WTC11 (cell line): Measurements from ENCODE around the gene DENND4A. TPM values are rescaled to one million over a fixed set of nuclear protein-coding genes. Genes with fewer than 3 reads are reported as not detected.

Experiments used
- ATAC-seq: fragments of 200-7000 bp; cut with Tn5 transposase; 2 replicates; pipeline ENCODE4 v1.10.0; 2021; ENCODE audit warnings: mild to moderate bottlenecking, moderate library complexity
- CTCF ChIA-PET: fragments of 300-600 bp; sonication (Branson Sonifier 250); formaldehyde crosslinking; loops from one replicate; lab custom pipeline; 2021; ENCODE audit warnings: antibody characterized with exemption; lab: Charles Lee
- POLR2A ChIA-PET: fragments of 350-600 bp; sonication (Branson Sonifier 250); formaldehyde crosslinking; loops from one replicate; lab custom pipeline; 2021; ENCODE audit warnings: antibody characterized with exemption; lab: Charles Lee
- DNase-seq: peaks from one replicate; pipeline ENCODE4 v3.0.0; 2021; ENCODE audit warnings: low spot score
- H3K27ac Mint-ChIP-seq: 2 replicates; pipeline ENCODE4 v1.8.0; 2021; ENCODE audit warnings: mixed read lengths
- H3K27me3 Mint-ChIP-seq: 2 replicates; pipeline ENCODE4 v1.8.0; 2021; ENCODE audit warnings: low read depth, mild to moderate bottlenecking, moderate library complexity, mixed read lengths
- H3K36me3 Mint-ChIP-seq: 2 replicates; pipeline ENCODE4 v1.8.0; 2021; ENCODE audit warnings: mixed read lengths
- H3K4me1 Mint-ChIP-seq: 2 replicates; pipeline ENCODE4 v1.8.0; 2022; ENCODE audit warnings: mixed read lengths
- H3K4me3 Mint-ChIP-seq: 2 replicates; pipeline ENCODE4 v1.8.0; 2021; ENCODE audit warnings: mild to moderate bottlenecking, moderate library complexity, mixed read lengths
- H3K9me3 Mint-ChIP-seq: 2 replicates; pipeline ENCODE4 v1.8.0; 2021; ENCODE audit warnings: mixed read lengths
- CREM ChIP-seq: sonication (generic); formaldehyde crosslinking; IDR thresholded peaks from 2 replicates; pipeline ENCODE4 v1.8.1; 2022; ENCODE audit warnings: mild to moderate bottlenecking, missing genetic modification reagents, moderate library complexity
- CTCF ChIP-seq: fragments of 200-600 bp; IDR thresholded peaks from 2 replicates; pipeline ENCODE4 v1.8.0; 2022; ENCODE audit warnings: antibody characterized with exemption
- ETV6 ChIP-seq: sonication (generic); formaldehyde crosslinking; IDR thresholded peaks from 2 replicates; pipeline ENCODE4 v1.8.1; 2022; ENCODE audit warnings: mild to moderate bottlenecking, missing genetic modification reagents
- FOXK1 ChIP-seq: sonication (generic); formaldehyde crosslinking; IDR thresholded peaks from 2 replicates; pipeline ENCODE4 v1.8.0; 2022; ENCODE audit warnings: mild to moderate bottlenecking, moderate library complexity, missing genetic modification reagents
- FOXP4 ChIP-seq: sonication (generic); formaldehyde crosslinking; IDR thresholded peaks from 2 replicates; pipeline ENCODE4 v1.8.0; 2022; ENCODE audit warnings: mild to moderate bottlenecking, missing genetic modification reagents
- IRF2 ChIP-seq: sonication (generic); formaldehyde crosslinking; IDR thresholded peaks from 2 replicates; pipeline ENCODE4 v1.8.0; 2022; ENCODE audit warnings: low read depth, missing genetic modification reagents, borderline replicate concordance
- KAT7 ChIP-seq: sonication (generic); formaldehyde crosslinking; IDR thresholded peaks from 2 replicates; pipeline ENCODE4 v1.8.1; 2023; ENCODE audit warnings: missing genetic modification reagents, mild to moderate bottlenecking, borderline replicate concordance
- MAX ChIP-seq: sonication (generic); formaldehyde crosslinking; IDR thresholded peaks from 2 replicates; pipeline ENCODE4 v1.8.0; 2022; ENCODE audit warnings: mild to moderate bottlenecking, missing genetic modification reagents
- NFE2L1 ChIP-seq: sonication (generic); formaldehyde crosslinking; IDR thresholded peaks from 2 replicates; pipeline ENCODE4 v1.8.1; 2023; ENCODE audit warnings: missing genetic modification reagents
- SMAD3 ChIP-seq: sonication (generic); formaldehyde crosslinking; IDR thresholded peaks from 2 replicates; pipeline ENCODE4 v1.8.0; 2022; ENCODE audit warnings: missing genetic modification reagents, mild to moderate bottlenecking, borderline replicate concordance
- TCF7 ChIP-seq: sonication (generic); formaldehyde crosslinking; IDR thresholded peaks from 2 replicates; pipeline ENCODE4 v1.8.0; 2022; ENCODE audit warnings: mild to moderate bottlenecking, low read depth, missing genetic modification reagents, moderate library complexity
- TEAD4 ChIP-seq: sonication (generic); formaldehyde crosslinking; IDR thresholded peaks from 2 replicates; pipeline ENCODE4 v1.8.0; 2022; ENCODE audit warnings: mild to moderate bottlenecking, missing genetic modification reagents
- TP53 ChIP-seq: sonication (generic); formaldehyde crosslinking; IDR thresholded peaks from 2 replicates; pipeline ENCODE4 v1.8.1; 2023; ENCODE audit warnings: mild to moderate bottlenecking, missing genetic modification reagents
- ZMAT4 ChIP-seq: fragments of 250-450 bp; sonication (Bioruptor Pico); IDR thresholded peaks from 2 replicates; pipeline ENCODE4 v1.9.0; 2021; ENCODE audit warnings: mild to moderate bottlenecking
- ZNF232 ChIP-seq: sonication (generic); formaldehyde crosslinking; IDR thresholded peaks from 2 replicates; pipeline ENCODE4 v1.8.0; 2022; ENCODE audit warnings: mild to moderate bottlenecking, missing genetic modification reagents
- ZNF263 ChIP-seq: sonication (generic); formaldehyde crosslinking; IDR thresholded peaks from 2 replicates; pipeline ENCODE4 v1.8.1; 2022; ENCODE audit warnings: low read depth, mild to moderate bottlenecking, moderate library complexity, missing genetic modification reagents
- ZNF416 ChIP-seq: fragments of 250-450 bp; sonication (Bioruptor Pico); IDR thresholded peaks from 2 replicates; pipeline ENCODE4 v1.9.0; 2021; ENCODE audit warnings: mild to moderate bottlenecking, inconsistent platforms
- total RNA-seq: library from RNA; stranded (reverse); gene quantifications from 3 replicates; pipeline ENCODE4 v1.2.3, GENCODE V29; 2021
- TF ChIP-seq, protein P1 (sequence below): sonication (generic); formaldehyde crosslinking; IDR thresholded peaks from 2 replicates; pipeline ENCODE4 v1.8.0; 2023; ENCODE audit warnings: missing genetic modification reagents
- TF ChIP-seq, protein P2 (sequence below): sonication (generic); formaldehyde crosslinking; IDR thresholded peaks from 2 replicates; pipeline ENCODE4 v1.8.0; 2022; ENCODE audit warnings: mild to moderate bottlenecking, missing genetic modification reagents
- TF ChIP-seq, protein P3 (sequence below): fragments of 250-450 bp; sonication (Bioruptor Pico); IDR thresholded peaks from 2 replicates; pipeline ENCODE4 v1.9.0; 2021; ENCODE audit warnings: moderate library complexity, mild to moderate bottlenecking, inconsistent platforms, borderline replicate concordance
- TF ChIP-seq, protein P4 (sequence below): sonication (generic); formaldehyde crosslinking; IDR thresholded peaks from 2 replicates; pipeline ENCODE4 v1.8.1; 2023; ENCODE audit warnings: mild to moderate bottlenecking, missing genetic modification reagents, moderate library complexity

Gene DENND4A
- total RNA-seq, 1 experiment from 2014 or later = 5.7 TPM

- TF ChIP-seq KAT7 (CRISPR knock-in tag) (no peak), MAX (no peak), ETV6 (CRISPR knock-in tag) (no peak), SMAD3 (CRISPR knock-in tag) (no peak), TCF7 (no peak)
- TF ChIP-seq, protein P1, sequence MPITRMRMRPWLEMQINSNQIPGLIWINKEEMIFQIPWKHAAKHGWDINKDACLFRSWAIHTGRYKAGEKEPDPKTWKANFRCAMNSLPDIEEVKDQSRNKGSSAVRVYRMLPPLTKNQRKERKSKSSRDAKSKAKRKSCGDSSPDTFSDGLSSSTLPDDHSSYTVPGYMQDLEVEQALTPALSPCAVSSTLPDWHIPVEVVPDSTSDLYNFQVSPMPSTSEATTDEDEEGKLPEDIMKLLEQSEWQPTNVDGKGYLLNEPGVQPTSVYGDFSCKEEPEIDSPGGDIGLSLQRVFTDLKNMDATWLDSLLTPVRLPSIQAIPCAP (CRISPR knock-in tag) = no peak
- TF ChIP-seq, protein P2, sequence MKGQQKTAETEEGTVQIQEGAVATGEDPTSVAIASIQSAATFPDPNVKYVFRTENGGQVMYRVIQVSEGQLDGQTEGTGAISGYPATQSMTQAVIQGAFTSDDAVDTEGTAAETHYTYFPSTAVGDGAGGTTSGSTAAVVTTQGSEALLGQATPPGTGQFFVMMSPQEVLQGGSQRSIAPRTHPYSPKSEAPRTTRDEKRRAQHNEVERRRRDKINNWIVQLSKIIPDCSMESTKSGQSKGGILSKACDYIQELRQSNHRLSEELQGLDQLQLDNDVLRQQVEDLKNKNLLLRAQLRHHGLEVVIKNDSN = no peak
- TF ChIP-seq, all 79 proteins: peak for 0
These were observed 149.5 kb downstream of the DENND4A start (continued) for GRCh38 chr15:65642594-65642993.

GRCh38 chr15:65641768-65642475 is 150.2 kb downstream of the DENND4A start:
- Mint-ChIP-seq H3K36me3 (no peaks in the 10 kb centered on the region), H3K4me3 (no peak overlapping the region), H3K27me3 (no peaks in the 10 kb centered on the region), H3K27ac (no peak overlapping the region), H3K4me1 (peaks cover 11% of the 10 kb centered on the region), H3K9me3 (no peaks in the 10 kb centered on the region; the same call in 1 of the 2 replicates)
- TF ChIP-seq, protein P2 = no peak
- TF ChIP-seq, protein P3, sequence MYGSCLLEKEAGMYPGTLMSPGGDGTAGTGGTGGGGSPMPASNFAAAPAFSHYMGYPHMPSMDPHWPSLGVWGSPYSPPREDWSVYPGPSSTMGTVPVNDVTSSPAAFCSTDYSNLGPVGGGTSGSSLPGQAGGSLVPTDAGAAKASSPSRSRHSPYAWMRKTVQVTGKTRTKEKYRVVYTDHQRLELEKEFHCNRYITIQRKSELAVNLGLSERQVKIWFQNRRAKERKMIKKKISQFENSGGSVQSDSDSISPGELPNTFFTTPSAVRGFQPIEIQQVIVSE (CRISPR knock-in tag) = no peak
- TF ChIP-seq MAX = no peak
- CTCF ChIA-PET = interaction anchor here (1.1 to 1.5 kb wide), 4 partner anchors 31 to 187 kb away, joined by 3 read pairs; partner anchors contain the start of gene INTS14
- DNase-seq (no peak), ATAC-seq (no peak)
- POLR2A ChIA-PET = interaction anchor here (0.9 kb wide), 1 partner anchor 31 kb away, joined by 3 read pairs; the partner anchor contains the start of gene INTS14

- Mint-ChIP-seq H3K4me3 (no peak overlapping the region), H3K36me3 (no peaks in the 10 kb centered on the region), H3K9me3 (no peaks in the 10 kb centered on the region), H3K27ac (no peak overlapping the region), H3K4me1 (peaks cover 7% of the 10 kb centered on the region), H3K27me3 (no peaks in the 10 kb centered on the region)
- ChIA-PET CTCF (interaction anchor here (1.1 to 2.3 kb wide), 5 partner anchors 44 to 223 kb away, joined by 3 to 5 read pairs (median 4); no protein-coding TSS in a partner anchor), POLR2A (no interaction called here)
- DNase-seq = no peak
- no peak for ATAC-seq
- TF ChIP-seq ZNF416 (CRISPR knock-in tag) (no peak), TEAD4 (CRISPR knock-in tag) (no peak), IRF2 (CRISPR knock-in tag) (no peak), ZMAT4 (no peak), CTCF (no peak), CREM (CRISPR knock-in tag) (no peak), ZNF232 (CRISPR knock-in tag) (no peak), FOXP4 (CRISPR knock-in tag) (no peak), NFE2L1 (CRISPR knock-in tag) (no peak), FOXK1 (CRISPR knock-in tag) (no peak), TP53 (CRISPR knock-in tag) (no peak), ZNF263 (CRISPR knock-in tag) (no peak), SMAD3 (CRISPR knock-in tag) (no peak), ETV6 (CRISPR knock-in tag) (no peak)
- TF ChIP-seq, protein P1 (CRISPR knock-in tag) = no peak
- TF ChIP-seq, protein P4, sequence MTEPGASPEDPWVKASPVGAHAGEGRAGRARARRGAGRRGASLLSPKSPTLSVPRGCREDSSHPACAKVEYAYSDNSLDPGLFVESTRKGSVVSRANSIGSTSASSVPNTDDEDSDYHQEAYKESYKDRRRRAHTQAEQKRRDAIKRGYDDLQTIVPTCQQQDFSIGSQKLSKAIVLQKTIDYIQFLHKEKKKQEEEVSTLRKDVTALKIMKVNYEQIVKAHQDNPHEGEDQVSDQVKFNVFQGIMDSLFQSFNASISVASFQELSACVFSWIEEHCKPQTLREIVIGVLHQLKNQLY (CRISPR knock-in tag) = no peak
These were observed 152.6 kb downstream of the DENND4A start for GRCh38 chr15:65639509-65639908.
